SK-N-SH (cell line): ENCODE results near the gene NISCH. TPM values are rescaled to one million over a fixed set of nuclear protein-coding genes. Genes with fewer than 3 reads are reported as not detected.

Source experiments
- CTCF ChIA-PET: fragments of 300-600, 350-600 bp; formaldehyde crosslinking; extraction: SDS; loops from one replicate; lab custom pipeline; 2021; lab: Yijun Ruan, JAX
- POLR2A ChIA-PET: fragments of 350-600 bp; sonication (Branson Sonifier 250); formaldehyde crosslinking; extraction: SDS; loops from one replicate; lab custom pipeline; 2020; ENCODE audit warnings: antibody characterized with exemption, inconsistent platforms; lab: Yijun Ruan, JAX
- DNase-seq: peaks from one replicate; pipeline ENCODE4 v3.0.0; 2012
- H2AFZ ChIP-seq: fragments of 200-600 bp; sonication (generic); 2 replicates; pipeline ENCODE4 v1.8.1; 2016; ENCODE audit warnings: antibody characterized with exemption, mild to moderate bottlenecking, low read depth
- H3F3A ChIP-seq: fragments of 200-600 bp; sonication (generic); replicated peaks from 2 replicates; pipeline ENCODE3; 2016; ENCODE audit warnings: antibody characterized with exemption, mild to moderate bottlenecking; ENCODE audit not compliant: insufficient read depth
- H3K27ac ChIP-seq, 2 experiments: fragments of 200-500 bp in 1 of 2; fragments of 200-600 bp in 1 of 2; sonication (Bioruptor generic) in 1 of 2; sonication (generic), shearing (Covaris generic) in 1 of 2; 2 replicates each; pipeline versions ENCODE4 v1.5.1 to v1.6.1; 2014 to 2016; ENCODE audit warnings: low read depth in 2 of 2, inconsistent platforms in 1 of 2, low read length in 1 of 2, mild to moderate bottlenecking in 1 of 2, mixed read lengths in 1 of 2
- H3K27me3 ChIP-seq: fragments of 200-600 bp; sonication (generic), shearing (Covaris generic); 2 replicates; pipeline ENCODE4 v1.6.1; 2016; ENCODE audit warnings: mixed run types; ENCODE audit not compliant: insufficient read depth
- H3K36me3 ChIP-seq, 2 experiments: fragments of 200-500 bp in 1 of 2; fragments of 200-600 bp in 1 of 2; sonication (Bioruptor generic) in 1 of 2; sonication (generic) in 1 of 2; replicated peaks in 1 of 2; 2 replicates each; pipeline versions ENCODE3 to v1.5.1; 2014 to 2016; ENCODE audit warnings: low read length in 1 of 2, mild to moderate bottlenecking in 1 of 2; ENCODE audit not compliant: insufficient read depth in 2 of 2, control insufficient read depth in 1 of 2
- H3K4me1 ChIP-seq, 2 experiments: fragments of 200-500 bp in 1 of 2; fragments of 200-600 bp in 1 of 2; sonication (Bioruptor generic) in 1 of 2; sonication (generic), shearing (Covaris generic) in 1 of 2; 2 replicates each; pipeline versions ENCODE4 v1.5.1 to v1.6.1; 2014 to 2016; ENCODE audit warnings: low read depth in 1 of 2, low read length in 1 of 2, mixed run types in 1 of 2; ENCODE audit not compliant: insufficient read depth in 2 of 2, control insufficient read depth in 1 of 2
- H3K4me2 ChIP-seq: fragments of 200-600 bp; sonication (generic), shearing (Covaris generic); 2 replicates; pipeline ENCODE4 v1.6.1; 2017; ENCODE audit warnings: mixed run types
- H3K4me3 ChIP-seq, 2 experiments: fragments of 200-500 bp in 1 of 2; fragments of 200-600 bp in 1 of 2; sonication (Bioruptor generic) in 1 of 2; sonication (generic), shearing (Covaris generic) in 1 of 2; 2 replicates each; pipeline versions ENCODE4 v1.5.1 to v1.8.1; 2014 to 2016; ENCODE audit warnings: low read depth in 2 of 2, inconsistent platforms in 1 of 2, low read length in 1 of 2, mild to moderate bottlenecking in 1 of 2, mixed read lengths in 1 of 2, moderate library complexity in 1 of 2
- H3K79me2 ChIP-seq: fragments of 200-600 bp; sonication (generic); 2 replicates; pipeline ENCODE4 v1.8.1; 2017; ENCODE audit warnings: mild to moderate bottlenecking; ENCODE audit not compliant: insufficient read depth
- H3K9ac ChIP-seq: fragments of 200-600 bp; sonication (generic); 2 replicates; pipeline ENCODE4 v1.6.1; 2017; ENCODE audit warnings: mixed run types
- H3K9me2 ChIP-seq: fragments of 200-600 bp; sonication (generic); 2 replicates; pipeline ENCODE4 v1.6.1; 2017; ENCODE audit warnings: mixed run types
- H3K9me3 ChIP-seq: fragments of 200-600 bp; sonication (generic); 2 replicates; pipeline ENCODE4 v1.6.1; 2017; ENCODE audit warnings: mixed run types, mild to moderate bottlenecking, moderate library complexity
- H4K20me1 ChIP-seq: fragments of 200-600 bp; sonication (generic); 2 replicates; pipeline ENCODE4 v1.6.1; 2017; ENCODE audit warnings: mild to moderate bottlenecking, mixed run types; ENCODE audit not compliant: insufficient read depth
- CHD2 ChIP-seq: fragments of 150-350 bp; IDR thresholded peaks from 2 replicates; pipeline ENCODE4 v1.6.1; 2018; ENCODE audit warnings: low read length; ENCODE audit not compliant: partially characterized antibody
- EP300 ChIP-seq, 2 experiments: IDR thresholded peaks; 2 replicates each; pipeline versions ENCODE4 v1.4.0 to v1.6.1; 2012; ENCODE audit warnings: borderline replicate concordance in 1 of 2, low read depth in 1 of 2, low read length in 1 of 2
- GABPA ChIP-seq: IDR thresholded peaks from 2 replicates; pipeline ENCODE4 v1.4.0; 2012; ENCODE audit warnings: low read depth, mild to moderate bottlenecking
- JUND ChIP-seq: IDR thresholded peaks from 2 replicates; pipeline ENCODE4 v1.4.0; 2012
- MAX ChIP-seq: IDR thresholded peaks from 2 replicates; pipeline ENCODE4 v1.4.0; 2012; ENCODE audit warnings: low read depth
- MEF2A ChIP-seq: IDR thresholded peaks from 2 replicates; pipeline ENCODE4 v1.4.0; 2012; ENCODE audit warnings: low read depth, borderline replicate concordance
- PBX3 ChIP-seq: IDR thresholded peaks from 2 replicates; pipeline ENCODE4; 2012
- RAD21 ChIP-seq: IDR thresholded peaks from 2 replicates; pipeline ENCODE4 v1.6.1; 2012; ENCODE audit warnings: mild to moderate bottlenecking, low read length
- RCOR1 ChIP-seq: fragments of 150-350 bp; IDR thresholded peaks from 2 replicates; pipeline ENCODE4 v1.6.1; 2017; ENCODE audit warnings: antibody characterized with exemption, low read length
- REST ChIP-seq: IDR thresholded peaks from 2 replicates; pipeline ENCODE4 v1.6.1; 2012; ENCODE audit warnings: mild to moderate bottlenecking, low read depth, low read length, moderate library complexity
- RXRA ChIP-seq: IDR thresholded peaks from 2 replicates; pipeline ENCODE4 v1.4.0; 2012; ENCODE audit warnings: low read depth, mild to moderate bottlenecking, borderline replicate concordance
- TCF12 ChIP-seq: IDR thresholded peaks from 2 replicates; pipeline ENCODE4 v1.4.0; 2012
- TEAD4 ChIP-seq: IDR thresholded peaks from 2 replicates; pipeline ENCODE4 v1.4.0; 2012; ENCODE audit warnings: mild to moderate bottlenecking, borderline replicate concordance; ENCODE audit not compliant: insufficient read depth
- USF2 ChIP-seq: fragments of 150-350 bp; IDR thresholded peaks from 2 replicates; pipeline ENCODE4 v1.6.1; 2017; ENCODE audit warnings: antibody characterized with exemption, low read length, low read depth, borderline replicate concordance
- YY1 ChIP-seq: IDR thresholded peaks from 2 replicates; pipeline ENCODE4 v1.4.0; 2012; ENCODE audit warnings: low read depth, mild to moderate bottlenecking
- WGBS: methylation state at CpG from one replicate; pipeline ENCODE4 v1.1.6; 2017; ENCODE audit warnings: low lambda C conversion rate; 5-methylcytosine and 5-hydroxymethylcytosine counted together
- polyA plus RNA-seq, 3 experiments: library from polyadenylated mRNA; depleted of rRNA; stranded (reverse); fragments of >200 nt; gene quantifications; 2 replicates each; pipeline ENCODE4 v1.2.3, GENCODE V29; 2012

NISCH gene
- polyA plus RNA-seq, 1 of the 3 experiments (the other 2 are of a cell fraction), result 77.5 TPM

- TF ChIP-seq EP300 (IDR thresholded peaks at IDR 0.05; ENCODE audit: borderline replicate concordance in 1 of 2, low read depth in 1 of 2, low read length in 1 of 2) (no peak), GABPA (no peak), USF2 (no peak), PBX3 (no peak), RXRA (no peak), TCF12 (no peak), JUND (no peak), CHD2 (no peak), MAX (no peak), MEF2A (no peak), YY1 (no peak)
- TF ChIP-seq, all 33 proteins: peak for 0
Observed at GRCh38 chr3:52522651-52523251, 67.3 kb downstream of the NISCH start (continued).

- H3F3A ChIP-seq, result no peaks in the 10 kb centered on the region
- peaks cover 0 to 42% of the 10 kb centered on the region in 2 experiments; a peak in 1 of 4 replicates for H3K4me1 ChIP-seq
- H3K9ac ChIP-seq, result no peak overlapping the region
- H3K27ac ChIP-seq, result no peak overlapping the region; a peak in 1 of 4 replicates
- DNase-seq, result peak; percentile 24
- ChIA-PET CTCF (interaction anchor here (1.6 kb wide), 1 partner anchor 52 kb away, joined by 7 read pairs; no protein-coding TSS in a partner anchor), POLR2A (no interaction called here)
- WGBS, result 91% methylated on average over 11 of the region's 26 CpGs
- no peaks in the 10 kb centered on the region for H3K27me3 ChIP-seq
- no peak overlapping the region for H3K4me2 ChIP-seq
- TF ChIP-seq RAD21 (no peak), YY1 (no peak), RCOR1 (no peak), EP300 (IDR thresholded peaks at IDR 0.05; ENCODE audit: borderline replicate concordance in 1 of 2, low read depth in 1 of 2, low read length in 1 of 2) (no peak), TEAD4 (no peak), RXRA (no peak), REST (no peak)
- peaks cover 14 to 43% of the 10 kb centered on the region in 2 experiments for H3K36me3 ChIP-seq
- no peaks in the 10 kb centered on the region for H3K9me2 ChIP-seq
- no peak overlapping the region for H2AFZ ChIP-seq
- no peaks in the 10 kb centered on the region for H3K9me3 ChIP-seq
- no peaks in the 10 kb centered on the region for H4K20me1 ChIP-seq
- no peaks in the 10 kb centered on the region for H3K79me2 ChIP-seq
- no peak overlapping the region for H3K4me3 ChIP-seq
Observed at GRCh38 chr3:52523386-52524257, 68.2 kb downstream of the NISCH start.
